Activated CD8-positive, alpha-beta memory T cell treated with anti-CD3 and anti-CD28 coated beads for 4 hours (primary cell): Measurements from ENCODE around the gene BLTP3B.

Experiments used
- DNase-seq, 2 donors: peaks; one replicate each; pipeline ENCODE4 v3.0.0-alpha.2; 2020; ENCODE audit warnings: low read depth in 2 of 2

BLTP3B gene

DNA sequence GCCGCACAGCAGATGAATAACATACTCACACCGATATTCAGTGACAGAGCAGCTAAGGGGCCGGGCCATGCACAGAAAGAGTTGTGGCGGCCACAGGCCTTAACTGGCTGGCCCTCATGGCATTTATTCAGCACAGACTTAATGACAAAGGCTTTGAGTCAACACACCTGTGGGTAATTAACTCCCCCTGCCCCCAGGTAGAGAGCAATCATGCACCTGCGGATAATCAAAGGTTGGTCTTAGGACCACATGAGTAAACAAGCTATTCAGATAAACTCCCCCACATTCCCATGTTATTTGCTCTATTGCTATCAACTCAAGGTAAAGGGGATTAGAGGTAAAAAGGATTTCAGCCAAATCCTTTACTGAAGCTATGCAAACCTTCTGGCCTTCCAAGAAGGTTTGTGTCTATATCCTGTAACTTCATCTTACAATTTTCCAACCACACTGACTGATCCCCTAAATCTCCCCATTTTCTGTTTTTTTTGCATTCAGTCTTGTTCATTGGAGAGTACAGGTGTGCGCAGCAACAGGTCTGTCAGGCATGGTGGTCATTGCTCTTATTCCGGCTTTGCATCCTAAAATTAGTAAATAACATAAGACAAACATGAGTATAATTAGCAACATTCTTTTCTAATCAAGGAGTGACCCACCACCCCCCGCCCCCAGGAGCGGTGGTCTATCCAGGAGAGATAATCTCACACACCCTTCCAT lies 16.9 kb upstream of the BLTP3B start:
- no peak for DNase-seq

DNA sequence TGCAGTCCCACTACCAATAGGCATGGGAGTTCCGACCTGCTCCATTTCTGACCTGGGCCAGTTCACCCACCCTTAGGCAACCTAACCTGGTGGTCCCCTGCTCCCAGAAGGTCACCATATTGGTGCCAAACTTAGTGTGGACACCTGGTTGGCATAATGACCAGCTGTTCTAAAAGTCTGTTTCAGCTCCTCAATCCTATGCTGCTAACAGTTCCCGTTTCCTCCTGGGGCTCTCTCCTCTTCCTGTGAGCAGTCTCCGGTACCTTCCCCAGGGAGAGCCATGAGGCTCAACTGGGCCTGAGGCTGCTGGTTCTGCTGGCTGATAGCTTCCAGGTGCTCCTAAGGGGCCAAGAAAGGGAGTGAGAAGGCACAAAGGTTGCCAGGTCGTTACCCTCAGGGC lies 15.9 kb upstream of the BLTP3B start:
- no peak for DNase-seq

DNA sequence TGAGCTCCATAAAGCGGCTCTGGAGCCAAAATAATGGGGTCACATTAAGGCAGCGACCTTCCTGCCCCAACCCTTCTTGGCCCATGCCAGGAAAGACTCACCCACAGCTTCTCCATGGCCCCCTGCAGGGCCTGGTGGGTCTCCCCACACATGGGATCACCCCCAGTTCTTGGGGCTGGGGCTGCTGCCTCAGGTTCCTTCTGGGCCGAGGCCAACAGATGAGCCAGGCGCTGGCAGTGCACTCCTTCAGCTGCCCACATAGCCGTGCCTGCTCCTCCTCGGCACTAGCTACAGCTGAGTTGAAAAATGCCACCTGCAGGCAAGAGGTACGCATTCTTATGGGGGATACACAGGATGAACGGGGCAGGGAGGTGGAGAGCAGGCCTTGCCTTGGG lies 14.8 kb upstream of the BLTP3B start:
- DNase-seq, result no peak

DNA sequence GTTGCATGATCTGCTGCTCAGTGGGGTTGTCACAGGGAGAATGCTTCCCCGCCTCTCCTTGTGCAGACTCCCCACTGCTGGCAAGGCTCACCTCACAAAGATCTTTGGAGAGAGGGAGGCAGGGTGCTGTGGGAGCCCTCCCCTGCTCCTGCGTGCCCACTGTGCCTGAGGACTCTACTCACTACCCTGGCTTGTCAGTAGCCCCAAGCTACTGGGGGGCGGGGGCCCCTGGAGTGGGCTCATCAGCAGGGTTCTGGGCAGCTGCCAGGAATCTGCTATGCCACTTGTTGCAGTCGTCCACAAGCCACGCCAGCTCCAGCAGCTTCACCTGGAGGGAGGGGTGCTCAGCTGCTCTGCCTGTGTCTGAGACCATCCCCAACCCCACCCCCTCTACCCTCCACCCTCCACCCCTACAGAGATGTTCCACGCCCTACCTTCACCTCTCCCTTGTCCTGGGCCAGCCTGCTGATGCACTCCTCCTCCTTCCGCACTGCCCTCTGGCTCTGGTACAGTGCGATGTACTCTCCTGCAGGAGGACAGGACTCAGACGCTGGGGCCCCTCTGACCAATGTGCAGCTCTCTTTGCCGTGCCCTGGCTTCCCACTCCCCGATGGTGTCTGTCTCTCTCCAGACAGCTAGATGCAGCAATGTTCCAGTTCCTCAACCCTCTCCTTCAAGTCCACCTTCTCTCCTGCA lies 14.2 kb upstream of the BLTP3B start:
- no peak for DNase-seq

DNA sequence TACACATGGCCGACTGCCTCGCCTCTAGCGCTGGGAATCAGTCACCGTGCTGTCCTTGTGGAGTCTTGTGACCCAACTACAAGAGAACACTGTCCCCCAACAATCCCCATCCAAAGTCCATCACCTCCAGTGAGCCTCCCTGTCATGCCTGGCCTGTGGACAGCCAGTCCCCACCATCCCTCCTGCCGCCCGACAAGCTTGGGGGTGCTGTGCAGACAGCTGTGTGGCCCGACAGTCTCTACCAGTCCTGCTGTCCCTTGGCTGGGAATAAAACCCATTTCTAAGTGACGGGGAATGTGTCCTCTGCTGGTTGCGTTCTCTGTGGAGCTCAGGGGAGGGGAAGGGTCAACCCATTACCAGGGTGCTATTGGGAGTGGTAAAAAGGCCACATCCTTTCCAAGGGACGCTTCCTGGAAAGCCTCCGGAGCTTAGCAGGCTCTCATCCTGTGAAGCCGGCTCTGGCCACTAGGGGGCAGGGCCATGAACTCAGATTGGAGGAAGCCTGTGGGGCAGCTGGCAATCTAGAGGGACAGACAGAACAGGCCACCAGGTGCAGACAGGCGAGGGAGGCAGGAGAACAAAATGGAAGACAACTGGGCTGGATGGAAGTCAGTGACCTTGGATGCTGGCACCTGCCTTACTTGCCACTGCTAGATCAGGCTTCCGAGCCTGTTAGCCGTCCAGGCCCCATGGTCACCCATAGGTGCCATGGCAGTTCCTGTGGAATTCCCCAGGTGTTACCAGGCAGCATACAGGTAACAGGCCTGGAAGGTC lies 12.0 kb upstream of the BLTP3B start:
- DNase-seq, result peak; percentile 43 to 46

DNA sequence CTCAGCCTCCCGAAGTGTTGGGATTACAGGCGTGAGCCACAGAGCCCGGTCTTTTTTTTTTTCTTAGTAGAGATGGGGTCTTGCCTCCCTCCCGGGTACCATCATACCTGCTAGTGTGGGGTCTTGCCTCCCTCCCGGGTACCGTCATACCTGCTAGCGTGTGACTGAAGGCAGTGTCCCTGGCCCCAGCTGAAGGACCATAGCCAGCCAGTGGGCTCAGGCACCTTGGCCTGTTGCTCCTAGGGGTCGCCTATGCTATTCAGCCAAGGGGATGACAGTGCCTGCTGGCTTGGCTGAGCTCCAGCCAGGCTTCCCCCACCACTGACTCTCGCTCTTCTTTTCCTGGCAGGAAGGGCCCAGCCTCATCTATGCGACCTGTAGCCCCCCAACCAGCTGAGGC lies 10.5 kb upstream of the BLTP3B start:
- no peak for DNase-seq

DNA sequence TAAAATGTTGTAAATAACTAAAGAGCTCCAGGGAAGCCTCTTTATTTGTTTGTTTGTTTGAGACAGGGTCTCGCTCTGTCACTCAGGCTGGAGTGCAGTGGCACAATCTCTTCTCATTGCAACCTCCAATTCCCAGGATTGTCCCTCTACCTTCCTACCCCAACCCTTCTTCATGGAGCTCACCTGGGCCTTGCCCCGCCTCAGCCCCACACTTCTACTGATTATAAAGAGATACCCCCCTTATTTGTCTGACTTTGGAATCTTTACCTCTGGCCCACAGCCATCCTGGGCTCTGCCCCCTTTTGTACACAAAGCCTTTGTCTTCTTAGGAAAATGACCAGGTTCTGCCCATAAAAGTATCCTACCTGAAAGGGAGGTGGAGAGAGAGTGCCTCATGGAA lies 9.1 kb upstream of the BLTP3B start:
- DNase-seq, result no peak

DNA sequence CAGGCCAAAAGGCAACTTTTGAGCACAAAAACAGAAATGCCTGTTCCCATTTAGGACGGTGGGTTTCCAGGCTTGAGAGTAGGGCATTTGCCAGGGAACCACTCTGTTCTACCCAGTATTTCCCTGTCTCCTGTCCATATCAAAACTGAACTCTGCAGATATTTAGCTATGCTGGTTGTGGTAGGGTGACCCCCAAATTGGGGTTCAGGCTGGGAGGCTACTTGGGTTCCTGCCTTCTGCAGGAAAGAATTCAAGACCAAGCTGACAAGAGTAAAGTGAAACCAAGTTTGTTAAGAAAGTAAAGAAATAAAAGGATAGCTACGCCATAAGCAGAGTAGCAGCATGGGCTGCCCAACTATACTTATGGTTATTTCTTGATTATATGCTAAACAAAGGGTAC lies 3.6 kb upstream of the BLTP3B start:
- no peak for DNase-seq

DNA sequence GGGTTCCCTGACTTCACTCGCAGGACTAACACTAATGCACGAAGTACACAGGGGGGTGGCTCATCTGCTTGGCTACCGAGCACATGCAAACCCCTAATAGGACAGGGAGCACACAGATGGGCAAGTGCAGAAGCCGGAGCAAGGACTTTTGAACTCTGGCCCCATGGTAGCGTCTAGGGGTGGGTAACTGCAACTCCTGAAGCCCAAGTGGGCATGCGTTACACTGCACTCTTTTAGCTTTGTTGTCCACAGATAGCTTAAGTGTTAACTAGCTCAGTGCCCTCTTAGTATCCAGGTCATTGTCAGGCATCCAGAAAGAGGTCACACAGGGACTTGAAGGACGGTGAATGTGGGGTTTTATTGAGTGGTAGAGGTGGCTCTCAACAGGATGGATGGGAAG lies 3.0 kb upstream of the BLTP3B start:
- DNase-seq, result no peak

DNA sequence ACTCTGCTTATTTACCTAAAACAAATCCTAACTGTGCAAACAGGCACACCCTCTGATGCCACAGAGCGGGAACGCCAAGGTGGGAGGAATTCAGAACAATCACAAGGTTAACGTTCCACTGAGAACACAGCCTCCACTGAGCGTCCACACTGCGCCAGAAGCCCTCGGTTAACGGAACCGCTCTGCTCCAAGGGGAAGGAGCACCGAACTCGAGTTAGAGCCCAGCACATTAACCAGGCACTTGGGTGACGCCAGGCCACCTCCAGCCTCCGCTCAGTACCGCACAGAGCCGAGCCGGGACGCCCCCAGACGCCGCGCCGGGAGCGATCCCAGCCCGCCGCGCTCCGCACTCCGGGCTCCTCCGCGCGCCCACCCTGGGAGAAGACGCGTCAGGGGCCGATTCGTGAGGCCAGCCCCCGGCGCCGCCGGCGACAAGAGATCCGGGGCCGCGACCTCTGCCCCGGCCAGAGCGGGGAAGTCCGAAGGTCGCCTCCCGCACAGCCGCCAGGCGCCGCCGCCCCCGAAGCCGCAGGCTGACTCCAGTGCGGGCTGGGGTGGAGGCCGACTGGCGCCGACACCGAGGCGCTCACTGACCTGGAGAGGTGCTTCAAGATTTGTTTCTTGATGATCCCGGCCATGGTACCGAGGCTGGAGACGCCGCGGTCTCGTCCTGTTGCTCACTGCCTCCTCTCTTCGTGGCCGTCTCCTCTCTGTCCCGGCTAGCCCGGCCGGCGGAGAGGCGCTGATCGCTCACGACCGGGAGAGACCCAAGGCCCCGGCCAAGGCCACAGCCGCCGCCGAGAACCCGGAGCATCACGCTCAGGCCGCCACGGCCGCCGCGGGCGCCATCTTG lies 450 bp downstream of the BLTP3B start:
- DNase-seq, result no peak

DNA sequence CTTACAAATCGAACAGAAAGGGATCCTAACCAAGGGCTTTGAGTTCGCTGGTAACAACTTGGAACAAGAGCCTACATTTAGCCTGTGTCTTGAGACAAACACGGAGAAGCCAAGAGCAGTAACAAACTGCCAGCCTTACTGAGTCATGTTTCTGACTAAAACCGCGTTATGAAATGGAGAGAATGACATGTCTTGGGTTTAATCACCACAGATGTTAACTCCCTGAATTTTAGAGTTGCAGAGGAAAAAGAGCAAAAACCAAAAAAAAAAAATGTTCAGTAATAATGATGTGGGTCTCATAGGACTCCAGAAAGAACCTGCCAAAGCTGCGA lies 1.0 kb downstream of the BLTP3B start:
- peak in 1 of 2 donors; percentile 29 for DNase-seq

DNA sequence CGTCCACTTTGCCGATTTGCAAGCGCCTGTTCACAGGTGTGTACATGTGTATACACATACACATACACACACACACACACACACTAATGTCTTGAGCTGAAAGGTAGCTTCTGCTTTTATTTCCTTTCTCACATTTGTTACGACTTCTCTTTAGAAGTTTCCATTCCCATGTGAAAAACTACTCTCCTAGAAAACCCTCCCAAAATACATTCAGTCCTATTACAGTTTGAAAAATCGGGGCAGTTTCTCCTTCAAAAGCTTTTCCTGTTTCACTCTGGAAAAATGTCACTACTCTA lies 3.9 kb downstream of the BLTP3B start:
- DNase-seq, result no peak

DNA sequence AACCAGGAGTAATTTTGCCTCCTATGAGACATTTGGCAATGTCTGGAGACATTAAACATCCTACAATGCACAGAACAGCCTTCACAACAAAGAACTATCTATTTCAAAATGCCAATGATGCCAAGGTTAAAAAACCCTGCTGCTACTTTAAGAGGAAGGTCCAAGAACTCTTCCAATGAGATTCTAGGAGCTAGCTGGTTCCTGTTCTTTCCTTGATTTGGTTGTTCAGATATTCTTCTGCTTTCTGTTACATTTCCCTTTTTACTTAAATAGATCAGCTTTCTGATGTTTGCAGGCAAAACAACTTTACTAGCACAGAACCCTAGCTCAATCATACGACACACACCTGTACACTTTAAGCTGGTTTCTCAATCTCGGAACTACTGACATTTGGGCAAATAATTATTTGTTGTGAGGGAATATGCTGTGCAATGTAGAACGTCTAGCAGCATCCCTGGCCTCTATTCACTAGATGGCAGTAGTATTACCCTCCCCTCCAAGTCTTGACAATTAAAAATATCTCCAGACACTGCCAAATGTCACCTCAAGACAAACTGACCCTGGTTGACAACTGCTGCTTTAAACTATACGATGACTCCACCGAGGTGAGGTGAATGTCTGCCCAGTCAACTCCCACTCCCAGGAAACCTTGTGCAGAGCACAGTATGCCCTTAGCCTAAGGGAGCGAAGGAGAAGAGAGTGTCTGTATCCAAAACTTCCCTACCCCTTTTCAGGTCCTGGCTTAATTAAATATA lies 4.4 kb downstream of the BLTP3B start:
- DNase-seq, result no peak

DNA sequence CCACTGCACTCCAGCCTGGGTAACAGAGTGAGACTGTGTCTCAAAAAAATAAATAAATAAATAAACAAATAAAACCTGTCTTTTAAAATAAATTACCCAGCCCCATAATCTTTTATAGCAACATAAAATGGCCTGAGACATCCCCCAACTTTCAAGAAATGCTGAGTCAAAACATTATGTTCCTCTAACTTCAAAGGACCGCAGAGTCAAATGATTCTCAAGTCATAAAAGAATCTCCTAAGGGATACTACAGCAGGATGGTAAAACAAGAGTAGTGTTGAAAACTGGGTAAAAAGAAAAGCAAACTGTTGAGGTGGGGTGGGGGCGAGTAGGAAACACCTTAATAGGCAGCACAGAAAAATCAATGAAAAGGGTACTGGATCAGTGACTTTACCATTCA lies 9.5 kb downstream of the BLTP3B start:
- no peak for DNase-seq

DNA sequence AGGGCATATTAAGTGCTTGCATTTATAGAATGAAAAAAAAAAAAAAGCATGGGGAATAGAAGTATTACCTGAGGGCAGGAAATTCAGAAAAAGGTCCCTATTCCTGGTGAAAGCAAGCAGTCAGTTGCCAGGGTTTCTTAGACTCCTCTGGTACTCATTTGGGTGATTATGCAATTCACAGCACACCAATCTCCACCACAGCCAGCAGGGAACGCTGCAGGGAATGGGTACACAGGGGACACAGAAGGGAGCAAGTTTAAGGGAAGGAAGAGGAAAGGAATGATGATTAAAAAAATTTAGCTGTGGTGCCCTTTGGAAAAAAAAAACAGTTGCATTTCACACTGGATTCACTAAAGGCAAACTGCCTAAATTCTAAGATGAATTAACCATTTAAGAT lies 14.2 kb downstream of the BLTP3B start:
- DNase-seq, result no peak

DNA sequence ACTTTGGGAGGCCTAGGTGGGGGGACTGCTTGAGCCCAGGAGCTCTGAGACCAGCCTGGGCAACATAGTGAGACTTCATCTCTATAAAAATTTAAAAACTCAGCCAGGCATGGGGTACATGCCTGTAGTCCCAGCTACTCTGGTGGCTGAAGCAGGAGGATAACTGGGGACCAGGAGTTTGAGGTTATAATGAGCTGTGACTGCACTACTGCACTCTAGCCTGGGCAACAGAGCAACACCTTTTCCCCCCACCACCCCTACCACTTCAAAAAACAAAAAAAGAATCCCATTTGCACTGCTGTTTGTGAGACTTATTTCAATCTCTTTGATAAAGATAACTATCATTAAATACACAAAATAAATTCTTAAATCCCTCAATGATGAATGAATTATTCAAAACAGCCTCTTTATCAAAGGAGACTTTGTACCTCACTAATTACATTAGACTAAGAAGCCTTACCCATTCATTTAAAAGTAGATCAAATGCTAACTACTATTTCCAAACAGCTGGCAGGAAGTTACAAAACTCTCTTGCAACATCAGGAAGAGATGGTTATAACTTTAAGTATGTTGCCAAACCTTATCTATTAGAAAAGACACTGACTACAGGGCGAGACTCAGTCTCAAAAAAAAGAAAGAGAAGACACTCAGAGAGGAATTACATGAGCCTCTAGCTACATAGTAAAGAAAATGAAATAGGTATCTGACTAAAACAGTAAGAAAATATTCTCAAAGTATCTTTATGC lies 14.7 kb downstream of the BLTP3B start:
- no peak for DNase-seq

DNA sequence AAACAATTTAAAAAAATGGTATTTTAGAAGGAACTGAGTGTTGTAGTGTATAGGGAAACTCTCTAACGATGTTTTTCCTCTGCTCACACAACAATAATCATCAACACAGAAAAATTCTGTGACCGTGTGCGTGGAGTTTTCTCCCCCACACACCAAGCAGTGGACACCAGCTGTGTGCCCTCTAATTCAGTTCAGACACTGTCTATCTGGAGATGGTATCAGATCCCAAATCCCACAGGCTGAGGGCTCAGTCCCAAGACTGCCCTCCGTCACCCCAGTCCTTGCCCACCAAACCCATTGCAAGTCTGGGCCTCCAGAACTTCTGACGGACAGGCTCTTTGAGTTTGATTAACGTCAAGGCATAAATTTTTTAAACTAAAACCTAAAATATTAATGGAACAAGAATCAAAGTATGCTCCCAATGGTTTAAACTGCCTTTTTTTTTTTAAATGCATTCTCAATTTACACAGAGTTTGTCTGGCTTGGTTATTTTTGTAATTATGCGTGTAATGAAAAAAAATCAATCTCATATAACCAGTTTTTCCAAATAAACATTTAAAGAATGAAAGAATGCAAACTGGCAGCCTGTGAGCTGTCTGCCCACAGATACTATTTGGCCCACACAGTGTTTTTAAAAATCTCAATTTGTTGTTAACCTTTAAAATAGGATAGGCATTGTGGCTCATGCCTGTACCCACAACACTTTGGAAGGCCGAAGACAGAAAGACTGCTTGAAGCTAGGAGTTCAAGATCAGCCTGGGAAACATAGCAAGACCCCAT lies 19.2 kb downstream of the BLTP3B start:
- no peak for DNase-seq

DNA sequence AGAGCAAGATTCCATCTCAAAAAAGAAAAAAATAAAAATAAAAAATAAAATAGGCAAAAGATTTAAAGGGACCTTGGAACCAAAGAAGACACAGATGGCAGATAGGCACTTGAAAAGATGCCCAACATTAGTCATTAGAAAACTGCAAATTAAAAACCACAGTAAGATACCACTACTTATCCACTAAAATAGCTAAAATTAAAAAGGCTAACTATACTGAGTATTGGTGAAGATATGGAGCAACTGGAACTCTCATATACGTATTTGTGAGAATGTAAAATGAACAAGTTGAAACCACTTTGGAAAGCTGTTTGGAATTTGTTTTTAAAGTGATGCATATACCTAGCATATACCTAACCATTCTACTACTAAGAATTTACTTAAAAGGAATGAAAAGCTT lies 22.3 kb downstream of the BLTP3B start:
- no peak for DNase-seq

DNA sequence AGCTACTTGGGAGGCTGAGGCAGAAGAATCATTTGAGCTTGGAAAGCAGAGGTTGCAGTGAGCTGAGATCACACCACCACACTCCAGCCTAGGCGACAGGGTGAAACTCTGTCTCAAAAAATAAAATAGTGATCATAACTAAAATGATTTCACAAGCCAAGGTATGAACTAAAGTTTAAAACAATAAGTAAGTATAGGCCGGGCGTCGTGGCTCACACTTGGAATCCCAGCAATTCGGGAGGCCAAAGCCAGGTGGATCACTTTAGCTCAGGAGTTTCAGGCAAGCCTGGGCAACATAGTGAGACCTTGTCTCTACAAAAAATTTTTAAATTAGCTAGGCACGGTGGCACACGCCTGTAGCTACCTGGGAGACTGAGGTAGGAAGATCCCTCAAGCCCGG lies 27.4 kb downstream of the BLTP3B start:
- DNase-seq, result no peak

DNA sequence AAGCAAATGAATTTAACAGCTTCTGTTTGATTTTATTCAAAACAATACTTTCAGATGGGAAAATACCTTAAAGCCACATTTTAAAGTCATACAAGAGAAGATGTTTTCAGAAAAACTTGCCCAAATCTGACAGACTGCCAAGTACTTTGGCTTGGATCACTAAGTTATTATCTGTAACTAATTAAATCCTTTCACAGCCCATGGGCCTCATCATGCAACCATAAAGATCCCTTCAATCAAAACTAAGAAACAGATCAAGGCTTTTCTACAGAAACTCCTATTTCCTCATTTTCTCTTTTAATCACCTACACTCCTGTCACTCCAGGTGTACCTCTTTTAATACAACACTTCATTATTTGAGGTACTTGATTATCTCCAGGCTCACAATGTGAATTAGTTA lies 28.1 kb downstream of the BLTP3B start:
- DNase-seq, result no peak
